K562 (cell line): Measurements from ENCODE around the gene NPDC1. TPM values are rescaled to one million over a fixed set of nuclear protein-coding genes. Genes with fewer than 3 reads are reported as not detected.

ENCODE experiments used
- COPS2 ChIP-seq: fragments of 450-650 bp; conservative IDR thresholded peaks from 2 replicates; pipeline ENCODE4 v1.6.1; 2016; ENCODE audit warnings: mild to moderate bottlenecking, moderate library complexity
- E2F3 ChIP-seq: fragments of 250-450 bp; sonication (Bioruptor Pico); IDR thresholded peaks from 2 replicates; pipeline ENCODE4 v1.4.0; 2020; ENCODE audit warnings: mild to moderate bottlenecking
- FUS ChIP-seq: fragments of 200-400 bp; formaldehyde crosslinking; optimal IDR thresholded peaks from 2 replicates; pipeline ENCODE3; 2017; ENCODE audit warnings: low read depth, low read length
- PCBP1 ChIP-seq: fragments of 200-400 bp; formaldehyde crosslinking; IDR thresholded peaks from 2 replicates; pipeline ENCODE4 v1.6.1; 2018; ENCODE audit warnings: mild to moderate bottlenecking, low read depth, low read length; ENCODE audit not compliant: poor library complexity, severe bottlenecking
- RHOXF2B ChIP-seq: fragments of 250-450 bp; sonication (Bioruptor Pico); conservative IDR thresholded peaks from 2 replicates; pipeline ENCODE4 v1.5.1; 2021
- SRSF3 ChIP-seq: fragments of 200-400 bp; formaldehyde crosslinking; IDR thresholded peaks from 2 replicates; pipeline ENCODE4 v1.6.1; 2016; ENCODE audit warnings: mild to moderate bottlenecking, low read length, moderate library complexity; ENCODE audit not compliant: insufficient read depth
- TFE3 ChIP-seq: fragments of 450-650 bp; formaldehyde crosslinking; IDR thresholded peaks from 2 replicates; pipeline ENCODE4 v1.4.0; 2020; ENCODE audit warnings: mild to moderate bottlenecking, mixed read lengths
- USF2 ChIP-seq: sonication (generic); formaldehyde crosslinking; IDR thresholded peaks from 2 replicates; pipeline ENCODE4 v1.5.0; 2020; ENCODE audit warnings: missing genetic modification reagents
- ZBTB7A ChIP-seq: IDR thresholded peaks from 2 replicates; pipeline ENCODE4 v1.6.1; 2011; ENCODE audit warnings: low read depth, mild to moderate bottlenecking, low read length, moderate library complexity, borderline replicate concordance; ENCODE audit not compliant: control insufficient read depth
- ZNF707 ChIP-seq: fragments of 250-450 bp; sonication (Bioruptor Pico); conservative IDR thresholded peaks from 2 replicates; pipeline ENCODE4 v1.8.0; 2022; ENCODE audit warnings: inconsistent platforms, mild to moderate bottlenecking, moderate library complexity
- ZSCAN29 ChIP-seq: fragments of 450-650 bp; IDR thresholded peaks from 2 replicates; pipeline ENCODE4 v1.6.1; 2017
- polyA plus RNA-seq, 8 experiments: library from polyadenylated mRNA; depleted of rRNA in 4 of 8; stranded (reverse) in 5 of 8; unstranded in 3 of 8; fragments of >200 nt; fragmentation: Nextera tagmentation in 2 of 8; fragmentation: Illumina TruSeq in 1 of 8; extraction: Ambion mirVana in 2 of 8; extraction: Trizol in 1 of 8; gene quantifications; 2 replicates each; pipeline versions ENCODE4 v1.2.1 to v1.2.3, GENCODE V29; 2011 to 2014; ENCODE audit warnings: inconsistent platforms in 1 of 8, missing spikeins in 1 of 8
- total RNA-seq, 7 experiments: library from RNA; depleted of rRNA in 6 of 7; stranded (reverse); fragments of >200 nt in 6 of 7; fragmentation: Illumina TruSeq in 2 of 7; extraction: Trizol in 2 of 7; gene quantifications; 2 replicates each; pipeline versions ENCODE4 v1.2.1 to v1.2.3, GENCODE V29; 2011 to 2021; ENCODE audit warnings: low replicate concordance in 1 of 7
- TF ChIP-seq, protein P1 (sequence below): fragments of 150-350 bp; conservative IDR thresholded peaks from 2 replicates; pipeline ENCODE4 v1.6.1; 2014; ENCODE audit warnings: low read length
- TF ChIP-seq, protein P2 (sequence below): sonication (generic); formaldehyde crosslinking; IDR thresholded peaks from 2 replicates; pipeline ENCODE4 v1.8.0; 2022; ENCODE audit warnings: missing genetic modification reagents, mild to moderate bottlenecking, moderate library complexity, borderline replicate concordance
- TF ChIP-seq, protein P3 (sequence below): fragments of 200-800 bp; sonication (Bioruptor generic); IDR thresholded peaks from 2 replicates; pipeline ENCODE4 v1.6.1; 2016; ENCODE audit warnings: missing genetic modification characterization, missing compliant biosample characterization

The NPDC1 gene
- total and polyA plus RNA-seq, 9 of the 15 experiments (the other 6 are each of a cell fraction or from before 2014, with no cell fraction given), result 0.06 to 2.1 (median 0.53) TPM; not detected in 3

GRCh38 chr9:137086531-137087408, 40.8 kb upstream of the NPDC1 start, which contains the start of gene MAN1B1 (continued):
- TF ChIP-seq, protein P1, sequence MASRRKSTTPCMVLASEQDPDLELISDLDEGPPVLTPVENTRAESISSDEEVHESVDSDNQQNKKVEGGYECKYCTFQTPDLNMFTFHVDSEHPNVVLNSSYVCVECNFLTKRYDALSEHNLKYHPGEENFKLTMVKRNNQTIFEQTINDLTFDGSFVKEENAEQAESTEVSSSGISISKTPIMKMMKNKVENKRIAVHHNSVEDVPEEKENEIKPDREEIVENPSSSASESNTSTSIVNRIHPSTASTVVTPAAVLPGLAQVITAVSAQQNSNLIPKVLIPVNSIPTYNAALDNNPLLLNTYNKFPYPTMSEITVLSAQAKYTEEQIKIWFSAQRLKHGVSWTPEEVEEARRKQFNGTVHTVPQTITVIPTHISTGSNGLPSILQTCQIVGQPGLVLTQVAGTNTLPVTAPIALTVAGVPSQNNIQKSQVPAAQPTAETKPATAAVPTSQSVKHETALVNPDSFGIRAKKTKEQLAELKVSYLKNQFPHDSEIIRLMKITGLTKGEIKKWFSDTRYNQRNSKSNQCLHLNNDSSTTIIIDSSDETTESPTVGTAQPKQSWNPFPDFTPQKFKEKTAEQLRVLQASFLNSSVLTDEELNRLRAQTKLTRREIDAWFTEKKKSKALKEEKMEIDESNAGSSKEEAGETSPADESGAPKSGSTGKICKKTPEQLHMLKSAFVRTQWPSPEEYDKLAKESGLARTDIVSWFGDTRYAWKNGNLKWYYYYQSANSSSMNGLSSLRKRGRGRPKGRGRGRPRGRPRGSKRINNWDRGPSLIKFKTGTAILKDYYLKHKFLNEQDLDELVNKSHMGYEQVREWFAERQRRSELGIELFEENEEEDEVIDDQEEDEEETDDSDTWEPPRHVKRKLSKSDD, result no peak
- TF ChIP-seq COPS2, result no peak
- peak; percentile 85; the same call in 1 of the 2 replicates for TF ChIP-seq SRSF3
- TF ChIP-seq USF2, result peak; percentile 88
- no peak for TF ChIP-seq RHOXF2B (CRISPR knock-in tag)
- TF ChIP-seq, protein P2, sequence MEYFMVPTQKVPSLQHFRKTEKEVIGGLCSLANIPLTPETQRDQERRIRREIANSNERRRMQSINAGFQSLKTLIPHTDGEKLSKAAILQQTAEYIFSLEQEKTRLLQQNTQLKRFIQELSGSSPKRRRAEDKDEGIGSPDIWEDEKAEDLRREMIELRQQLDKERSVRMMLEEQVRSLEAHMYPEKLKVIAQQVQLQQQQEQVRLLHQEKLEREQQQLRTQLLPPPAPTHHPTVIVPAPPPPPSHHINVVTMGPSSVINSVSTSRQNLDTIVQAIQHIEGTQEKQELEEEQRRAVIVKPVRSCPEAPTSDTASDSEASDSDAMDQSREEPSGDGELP (CRISPR knock-in tag), result peak; percentile 95
- TF ChIP-seq, protein P3, sequence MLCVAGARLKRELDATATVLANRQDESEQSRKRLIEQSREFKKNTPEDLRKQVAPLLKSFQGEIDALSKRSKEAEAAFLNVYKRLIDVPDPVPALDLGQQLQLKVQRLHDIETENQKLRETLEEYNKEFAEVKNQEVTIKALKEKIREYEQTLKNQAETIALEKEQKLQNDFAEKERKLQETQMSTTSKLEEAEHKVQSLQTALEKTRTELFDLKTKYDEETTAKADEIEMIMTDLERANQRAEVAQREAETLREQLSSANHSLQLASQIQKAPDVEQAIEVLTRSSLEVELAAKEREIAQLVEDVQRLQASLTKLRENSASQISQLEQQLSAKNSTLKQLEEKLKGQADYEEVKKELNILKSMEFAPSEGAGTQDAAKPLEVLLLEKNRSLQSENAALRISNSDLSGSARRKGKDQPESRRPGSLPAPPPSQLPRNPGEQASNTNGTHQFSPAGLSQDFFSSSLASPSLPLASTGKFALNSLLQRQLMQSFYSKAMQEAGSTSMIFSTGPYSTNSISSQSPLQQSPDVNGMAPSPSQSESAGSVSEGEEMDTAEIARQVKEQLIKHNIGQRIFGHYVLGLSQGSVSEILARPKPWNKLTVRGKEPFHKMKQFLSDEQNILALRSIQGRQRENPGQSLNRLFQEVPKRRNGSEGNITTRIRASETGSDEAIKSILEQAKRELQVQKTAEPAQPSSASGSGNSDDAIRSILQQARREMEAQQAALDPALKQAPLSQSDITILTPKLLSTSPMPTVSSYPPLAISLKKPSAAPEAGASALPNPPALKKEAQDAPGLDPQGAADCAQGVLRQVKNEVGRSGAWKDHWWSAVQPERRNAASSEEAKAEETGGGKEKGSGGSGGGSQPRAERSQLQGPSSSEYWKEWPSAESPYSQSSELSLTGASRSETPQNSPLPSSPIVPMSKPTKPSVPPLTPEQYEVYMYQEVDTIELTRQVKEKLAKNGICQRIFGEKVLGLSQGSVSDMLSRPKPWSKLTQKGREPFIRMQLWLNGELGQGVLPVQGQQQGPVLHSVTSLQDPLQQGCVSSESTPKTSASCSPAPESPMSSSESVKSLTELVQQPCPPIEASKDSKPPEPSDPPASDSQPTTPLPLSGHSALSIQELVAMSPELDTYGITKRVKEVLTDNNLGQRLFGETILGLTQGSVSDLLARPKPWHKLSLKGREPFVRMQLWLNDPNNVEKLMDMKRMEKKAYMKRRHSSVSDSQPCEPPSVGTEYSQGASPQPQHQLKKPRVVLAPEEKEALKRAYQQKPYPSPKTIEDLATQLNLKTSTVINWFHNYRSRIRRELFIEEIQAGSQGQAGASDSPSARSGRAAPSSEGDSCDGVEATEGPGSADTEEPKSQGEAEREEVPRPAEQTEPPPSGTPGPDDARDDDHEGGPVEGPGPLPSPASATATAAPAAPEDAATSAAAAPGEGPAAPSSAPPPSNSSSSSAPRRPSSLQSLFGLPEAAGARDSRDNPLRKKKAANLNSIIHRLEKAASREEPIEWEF (CRISPR knock-in tag), result no peak
- no peak for TF ChIP-seq ZNF707 (CRISPR knock-in tag)
- TF ChIP-seq FUS, result no peak
- no peak for TF ChIP-seq TFE3 (CRISPR knock-in tag)
- TF ChIP-seq ZBTB7A, result peak; percentile 76; the same call in 1 of the 2 replicates
- TF ChIP-seq PCBP1, result peak; percentile 39
- no peak for TF ChIP-seq E2F3 (CRISPR knock-in tag)
- no peak for TF ChIP-seq ZSCAN29
